HepG2 (cell line): ENCODE results near the gene CD81. TPM values are rescaled to one million over a fixed set of nuclear protein-coding genes. Genes with fewer than 3 reads are reported as not detected.

Experiments
- ATAC-seq: fragments of 200-7000 bp; cut with Tn5 transposase; 3 replicates; pipeline ENCODE4 v1.9.1; 2020; ENCODE audit warnings: mild to moderate bottlenecking, moderate library complexity
- BruUV-seq: library from RNA; stranded (reverse); fragments of 400-500 nt; replicated peaks from 2 replicates; lab custom pipeline; 2021; lab: Mats Ljungman, UMichigan
- CTCF ChIA-PET: fragments of 300-600 bp; formaldehyde crosslinking; extraction: SDS; loops from one replicate; lab custom pipeline; 2021; ENCODE audit warnings: low total read pairs, inconsistent platforms, low intra/inter-chr PET ratio; lab: Yijun Ruan, JAX
- POLR2A ChIA-PET: fragments of 350-600 bp; sonication (Branson Sonifier 250); formaldehyde crosslinking; loops from one replicate; lab custom pipeline; 2020; ENCODE audit warnings: antibody characterized with exemption, inconsistent platforms; lab: Yijun Ruan, JAX
- DNase-seq: peaks from one replicate; pipeline ENCODE4 v3.0.0-alpha.2; 2015; ENCODE audit warnings: low spot score
- FAIRE-seq: peaks from 3 replicates; lab custom pipeline; 2011; peaks lifted over from hg19 to GRCh38; lab: Jason Lieb, UNC
- H2AFZ ChIP-seq: one replicate; pipeline ENCODE4 v1.6.1; 2011; ENCODE audit warnings: low read length, inconsistent platforms
- H3K27ac ChIP-seq: fragments of 300-600 bp; 3 replicates; pipeline ENCODE4 v1.8.0; 2011; ENCODE audit warnings: mixed run types, mild to moderate bottlenecking, mixed read lengths, low read length, inconsistent platforms; ENCODE audit not compliant: insufficient read depth; ENCODE audit errors: extremely low read length
- H3K27me3 ChIP-seq, 2 experiments: fragments of 200-600 bp in 1 of 2; 2 replicates in 1 of 2; 3 replicates in 1 of 2; pipeline versions ENCODE4 v1.6.0 to v1.8.0; 2011; ENCODE audit warnings: low read length in 2 of 2, mild to moderate bottlenecking in 2 of 2, moderate library complexity in 2 of 2, inconsistent platforms in 1 of 2; ENCODE audit not compliant: insufficient read depth in 2 of 2, control insufficient read depth in 1 of 2
- H3K36me3 ChIP-seq, 2 experiments: fragments of 200-600 bp in 1 of 2; replicated peaks in 1 of 2; 2 replicates in 1 of 2; 3 replicates in 1 of 2; pipeline versions ENCODE4 v1.5.1 to v1.8.0; 2011; ENCODE audit warnings: low read length in 2 of 2, inconsistent platforms in 1 of 2; ENCODE audit not compliant: insufficient read depth in 2 of 2, control insufficient read depth in 1 of 2
- H3K4me1 ChIP-seq: 2 replicates; pipeline ENCODE4 v1.5.1; 2012; ENCODE audit warnings: low read length, inconsistent platforms; ENCODE audit not compliant: insufficient read depth
- H3K4me2 ChIP-seq: 2 replicates; pipeline ENCODE4 v1.6.0; 2011; ENCODE audit warnings: low read depth, low read length, inconsistent platforms
- H3K4me3 ChIP-seq, 3 experiments: fragments of 200-600 bp in 1 of 3; sonication (generic), shearing (Covaris generic) in 1 of 3; replicated peaks in 1 of 3; 2 replicates each; pipeline ENCODE4 v1.5.1; 2011 to 2016; ENCODE audit warnings: low read length in 3 of 3, inconsistent platforms in 2 of 3, low read depth in 2 of 3, mild to moderate bottlenecking in 2 of 3, control low read depth in 1 of 3, mixed read lengths in 1 of 3; ENCODE audit not compliant: insufficient read depth in 1 of 3
- H3K79me2 ChIP-seq: one replicate; pipeline ENCODE4 v1.6.1; 2011; ENCODE audit warnings: low read length, inconsistent platforms; ENCODE audit not compliant: insufficient read depth
- H3K9ac ChIP-seq: 2 replicates; pipeline ENCODE4 v1.6.0; 2011; ENCODE audit warnings: mild to moderate bottlenecking, low read depth, low read length, inconsistent platforms; ENCODE audit not compliant: insufficient read depth
- H3K9me3 ChIP-seq: 2 replicates; pipeline ENCODE4 v1.5.1; 2012; ENCODE audit warnings: mild to moderate bottlenecking, low read length
- H4K20me1 ChIP-seq: 2 replicates; pipeline ENCODE4 v1.6.0; 2011; ENCODE audit warnings: inconsistent platforms, mild to moderate bottlenecking, low read length, moderate library complexity; ENCODE audit not compliant: insufficient read depth
- ARID4A ChIP-seq: sonication (generic); formaldehyde crosslinking; IDR thresholded peaks from 2 replicates; pipeline ENCODE4 v1.5.0; 2020; ENCODE audit warnings: mild to moderate bottlenecking, missing genetic modification reagents, borderline replicate concordance
- HDAC6 ChIP-seq: fragments of 200-600 bp; sonication (generic); IDR thresholded peaks from 2 replicates; pipeline ENCODE4 v1.7.0; 2017; ENCODE audit warnings: mild to moderate bottlenecking, antibody characterized with exemption, low read length, low read depth
- REXO4 ChIP-seq: sonication (generic); formaldehyde crosslinking; IDR thresholded peaks from 2 replicates; pipeline ENCODE4 v1.8.0; 2022; ENCODE audit warnings: missing genetic modification reagents, mild to moderate bottlenecking, borderline replicate concordance
- ZFP37 ChIP-seq: sonication (generic); formaldehyde crosslinking; IDR thresholded peaks from 2 replicates; pipeline ENCODE4 v1.4.0; 2020; ENCODE audit warnings: missing genetic modification reagents, borderline replicate concordance
- ZNF570 ChIP-seq: sonication (generic); formaldehyde crosslinking; IDR thresholded peaks from 2 replicates; pipeline ENCODE4 v1.4.0; 2020; ENCODE audit warnings: mild to moderate bottlenecking, missing genetic modification reagents, borderline replicate concordance
- ZNF740 ChIP-seq: sonication (generic); formaldehyde crosslinking; IDR thresholded peaks from 2 replicates; pipeline ENCODE4 v1.4.0; 2020; ENCODE audit warnings: missing genetic modification reagents
- ZNF800 ChIP-seq: sonication (generic); formaldehyde crosslinking; IDR thresholded peaks from 2 replicates; pipeline ENCODE4 v1.4.0; 2020; ENCODE audit warnings: missing genetic modification reagents
- ZSCAN25 ChIP-seq: sonication (generic); formaldehyde crosslinking; IDR thresholded peaks from 2 replicates; pipeline ENCODE4 v1.8.0; 2022; ENCODE audit warnings: mild to moderate bottlenecking, missing genetic modification reagents
- WGBS: methylation state at CpG from one replicate; pipeline ENCODE4 v1.1.6; 2017; ENCODE audit warnings: low lambda C conversion rate; 5-methylcytosine and 5-hydroxymethylcytosine counted together
- in situ Hi-C: cut with HindIII; loops from 2 replicates; pipeline ENCODE4 v1.10.0; 2017; ENCODE audit warnings: low pct_unique_long_range_greater_than_20kb; ENCODE audit not compliant: extremely low pct_ligation_motif_present
- intact Hi-C: fragments of 100-400 bp; cut with micrococcal nuclease; formaldehyde crosslinking; loops from one replicate; pipeline ENCODE4 v1.10.0; 2022; ENCODE audit not compliant: unreplicated experiment
- polyA plus RNA-seq, 8 experiments: library from polyadenylated mRNA; depleted of rRNA in 3 of 8; stranded (reverse) in 7 of 8; unstranded in 1 of 8; fragments of >200 nt; fragmentation: Illumina TruSeq in 4 of 8; extraction: Trizol in 4 of 8; gene quantifications; 2 replicates each; pipeline versions ENCODE4 v1.2.1 to v1.2.3, GENCODE V29; 2011 to 2016; ENCODE audit warnings: low read depth in 4 of 8, missing spikeins in 1 of 8, mixed read lengths in 1 of 8; ENCODE audit not compliant: insufficient read depth in 1 of 8
- total RNA-seq, 5 experiments: library from RNA; depleted of rRNA; stranded (reverse); fragments of >200 nt; fragmentation: Illumina TruSeq; extraction: Trizol; gene quantifications; 2 replicates each; pipeline ENCODE4 v1.2.3, GENCODE V29; 2016; ENCODE audit warnings: low read depth in 1 of 5

The CD81 gene
- total and polyA plus RNA-seq, 2 of the 13 experiments (the other 11 are each of a cell fraction or from before 2014, with no cell fraction given): not detected

GRCh38 chr11:2366733-2367132 lies 10.4 kb upstream of the CD81 start:
- Histone ChIP-seq H2AFZ (no peak overlapping the region), H3K79me2 (no peaks in the 10 kb centered on the region), H4K20me1 (no peaks in the 10 kb centered on the region), H3K27ac (no peak overlapping the region), H3K4me3 (no peak overlapping the region), H3K9me3 (no peaks in the 10 kb centered on the region), H3K9ac (no peak overlapping the region), H3K36me3 (no peaks in the 10 kb centered on the region), H3K4me2 (no peak overlapping the region), H3K27me3 (peaks cover 12 to 65% of the 10 kb centered on the region in 2 experiments; a peak in 4 of 5 replicates), H3K4me1 (no peaks in the 10 kb centered on the region)
- ChIA-PET CTCF (no interaction called here), POLR2A (no interaction called here)
- BruUV-seq: no TSS peak
- no peak for FAIRE-seq
- no peak for DNase-seq
- WGBS: 17% methylated on average over 7 of the region's 7 CpGs
- TF ChIP-seq ZNF570 (CRISPR knock-in tag): no peak
- TF ChIP-seq ARID4A (CRISPR knock-in tag): no peak
- TF ChIP-seq ZNF740 (CRISPR knock-in tag): no peak
- no peak for TF ChIP-seq REXO4 (CRISPR knock-in tag)
- TF ChIP-seq ZNF800: no peak
- TF ChIP-seq HDAC6: no peak
- TF ChIP-seq ZSCAN25 (CRISPR knock-in tag): no peak
- no peak for TF ChIP-seq ZFP37
- intact Hi-C loops: no loop called here
- no peak for ATAC-seq
- in situ Hi-C loops: no loop called here
